Astrocyte of the cerebellum (primary cell): Measurements from ENCODE around the gene POLR2M.
A peak's percentile ranks its signal among the peaks of the same experiment; 100 is the strongest.

Experiments
- DNase-seq: peaks from one replicate; pipeline ENCODE4 v3.0.0-alpha.2; 2011; ENCODE audit warnings: low read depth
- H3K4me3 ChIP-seq: 2 replicates; pipeline ENCODE4 v1.5.1; 2011; ENCODE audit warnings: mild to moderate bottlenecking, low read depth, low read length, moderate library complexity
- CTCF ChIP-seq: IDR thresholded peaks from 2 replicates; pipeline ENCODE4 v1.5.1; 2012; ENCODE audit warnings: low read length, low read depth, moderate library complexity, mild to moderate bottlenecking; ENCODE audit errors: missing control alignments
- in situ Hi-C: cut with HindIII; loops from 2 replicates; pipeline ENCODE4 v1.10.0; 2017; ENCODE audit warnings: low sequenced_read_pairs

Gene POLR2M

GRCh38 chr15:57751177-57751800 lies 44.8 kb downstream of the POLR2M start:
- peak; percentile 73 for TF ChIP-seq CTCF
- in situ Hi-C loops, result no loop called here
- DNase-seq, result peak; percentile 23
- no peak overlapping the region for H3K4me3 ChIP-seq

GRCh38 chr15:57752436-57752835 lies 45.9 kb downstream of the POLR2M start:
- in situ Hi-C loops, result no loop called here
- TF ChIP-seq CTCF, result peak; percentile 22
- no peak for DNase-seq
- no peak overlapping the region for H3K4me3 ChIP-seq

- H3K4me3 ChIP-seq, result no peak overlapping the region
- DNase-seq, result no peak
- in situ Hi-C loops, result no loop called here
- TF ChIP-seq CTCF, result no peak
These were observed 46.3 kb downstream of the POLR2M start for GRCh38 chr15:57752840-57753239.

- no peak for DNase-seq
- in situ Hi-C loops, result no loop called here
- H3K4me3 ChIP-seq, result no peak overlapping the region
- TF ChIP-seq CTCF, result no peak
These were observed 50.0 kb downstream of the POLR2M start for GRCh38 chr15:57756466-57756865.

- in situ Hi-C loops, result no loop called here
- DNase-seq, result no peak
- TF ChIP-seq CTCF, result no peak
- no peak overlapping the region for H3K4me3 ChIP-seq
These were observed 52.0 kb downstream of the POLR2M start for GRCh38 chr15:57758560-57758959.

GRCh38 chr15:57761562-57761961 lies 55.0 kb downstream of the POLR2M start:
- DNase-seq, result no peak
- TF ChIP-seq CTCF, result no peak
- no peak overlapping the region for H3K4me3 ChIP-seq
- in situ Hi-C loops, result no loop called here
